GM18951 (cell line): ENCODE results near the gene ENTPD6.
A peak's percentile ranks its signal among the peaks of the same experiment; 100 is the strongest.
"Not testable (repeated sequence)": the region's sequence is repeated elsewhere in the genome, so short reads cannot be mapped to it uniquely, and the experiment has no call there.

Source experiments
- POLR2A ChIP-seq: IDR thresholded peaks from 4 replicates; pipeline ENCODE4 v1.6.1; 2011; ENCODE audit warnings: mild to moderate bottlenecking; ENCODE audit not compliant: insufficient read length, insufficient read depth; ENCODE audit errors: extremely low read depth
- in situ Hi-C: fragments of 300-500 bp; cut with MboI; formaldehyde crosslinking; loops from one replicate; pipeline ENCODE4 v1.12.0; 2022; ENCODE audit warnings: low sequenced_read_pairs, mixed read lengths, inconsistent platforms; ENCODE audit not compliant: unreplicated experiment

Gene ENTPD6

DNA sequence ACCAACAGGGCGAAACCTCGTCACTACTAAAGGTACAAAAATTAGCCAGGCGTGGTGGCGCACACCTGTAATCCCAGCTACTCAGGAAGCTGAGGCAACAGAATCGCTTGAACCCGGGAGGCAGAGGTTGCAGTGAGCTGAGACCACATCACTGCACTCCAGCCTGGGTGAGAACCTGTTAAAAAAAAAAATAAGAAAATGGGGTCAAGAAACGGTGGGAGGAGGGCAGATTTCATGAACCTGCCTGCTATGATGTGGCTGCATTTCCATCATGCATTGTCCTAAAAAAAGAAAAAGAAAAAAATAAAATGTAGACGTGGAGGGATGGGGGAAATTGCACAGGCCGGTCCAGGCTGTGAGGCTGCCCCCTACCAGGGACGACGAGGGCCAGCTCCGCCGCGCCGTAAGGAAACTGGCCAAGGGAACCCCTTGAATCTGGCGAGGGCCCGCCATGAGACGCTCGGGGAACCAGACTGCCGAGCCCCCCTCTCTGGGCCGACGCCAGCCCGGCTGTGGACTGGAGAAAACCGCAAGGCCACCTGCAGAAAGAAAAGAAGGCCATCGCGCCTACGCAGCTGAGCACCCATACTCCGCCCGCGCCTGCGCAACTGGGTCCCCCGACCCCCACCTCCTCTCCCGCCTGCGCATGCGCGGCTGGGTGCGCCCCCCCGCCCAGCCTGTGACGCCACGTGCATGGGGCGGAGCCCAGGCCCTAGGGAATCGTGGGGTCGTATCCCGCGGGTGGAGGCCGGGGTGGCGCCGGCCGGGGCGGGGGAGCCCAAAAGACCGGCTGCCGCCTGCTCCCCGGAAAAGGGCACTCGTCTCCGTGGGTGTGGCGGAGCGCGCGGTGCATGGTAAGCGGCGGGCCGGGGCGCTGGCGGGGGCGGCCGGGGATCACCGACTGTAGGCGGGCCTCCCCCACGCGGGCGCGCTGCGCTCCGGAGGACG lies at the start of gene ENTPD6:
Gene ENTPD6 (plus strand): TSS at position 699 of the 948 bp plus-strand sequence. CDS start 10,825 bp downstream, outside the sequence.
- TF ChIP-seq POLR2A = peak; percentile 78
- in situ Hi-C loops = loop anchor here (25.0 kb wide), 1 partner anchor 208 kb away; the partner anchor contains the start of gene APMAP

DNA sequence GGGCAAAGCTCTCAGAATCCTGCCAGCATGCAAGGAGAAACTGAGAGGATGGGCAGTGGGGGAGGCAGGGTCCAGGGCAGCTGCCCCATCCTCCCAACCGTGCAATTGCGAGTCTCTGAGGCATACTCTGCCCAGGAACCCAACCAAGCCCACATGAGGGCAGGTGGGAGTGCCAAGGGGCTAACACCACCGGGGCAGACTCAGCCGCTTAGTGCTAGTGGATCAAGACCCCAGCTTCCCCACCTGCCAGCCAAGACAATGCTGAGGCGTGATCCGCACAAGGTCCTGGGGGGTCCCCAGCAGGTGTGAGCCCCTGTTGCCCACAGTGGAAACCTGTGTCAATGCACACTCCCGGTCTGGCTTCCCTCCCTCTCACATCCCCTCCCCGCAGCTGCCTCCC lies 48.5 kb upstream of the ENTPD6 start:
- no peak for TF ChIP-seq POLR2A
- in situ Hi-C loops = no loop called here

DNA sequence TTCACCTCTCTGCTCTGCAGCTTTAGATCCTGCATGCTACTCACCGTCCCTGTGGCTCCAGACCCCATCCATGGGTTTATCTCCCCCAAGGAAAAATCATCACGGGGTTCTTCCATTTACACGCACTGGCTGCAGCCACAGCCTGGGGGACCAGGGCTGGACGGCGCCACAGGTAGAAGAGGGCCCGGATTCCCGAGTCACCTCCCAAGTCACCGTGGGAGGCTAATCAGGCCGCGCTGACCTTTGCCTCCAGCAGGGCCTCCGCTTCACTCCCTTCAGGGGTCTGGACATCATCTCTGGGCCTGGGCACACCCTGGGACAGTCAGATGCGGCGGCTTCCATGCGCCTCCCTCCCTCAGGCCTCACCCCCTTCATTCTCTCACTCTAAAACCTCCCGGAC lies 47.8 kb upstream of the ENTPD6 start:
- no peak for TF ChIP-seq POLR2A
- in situ Hi-C loops = no loop called here

DNA sequence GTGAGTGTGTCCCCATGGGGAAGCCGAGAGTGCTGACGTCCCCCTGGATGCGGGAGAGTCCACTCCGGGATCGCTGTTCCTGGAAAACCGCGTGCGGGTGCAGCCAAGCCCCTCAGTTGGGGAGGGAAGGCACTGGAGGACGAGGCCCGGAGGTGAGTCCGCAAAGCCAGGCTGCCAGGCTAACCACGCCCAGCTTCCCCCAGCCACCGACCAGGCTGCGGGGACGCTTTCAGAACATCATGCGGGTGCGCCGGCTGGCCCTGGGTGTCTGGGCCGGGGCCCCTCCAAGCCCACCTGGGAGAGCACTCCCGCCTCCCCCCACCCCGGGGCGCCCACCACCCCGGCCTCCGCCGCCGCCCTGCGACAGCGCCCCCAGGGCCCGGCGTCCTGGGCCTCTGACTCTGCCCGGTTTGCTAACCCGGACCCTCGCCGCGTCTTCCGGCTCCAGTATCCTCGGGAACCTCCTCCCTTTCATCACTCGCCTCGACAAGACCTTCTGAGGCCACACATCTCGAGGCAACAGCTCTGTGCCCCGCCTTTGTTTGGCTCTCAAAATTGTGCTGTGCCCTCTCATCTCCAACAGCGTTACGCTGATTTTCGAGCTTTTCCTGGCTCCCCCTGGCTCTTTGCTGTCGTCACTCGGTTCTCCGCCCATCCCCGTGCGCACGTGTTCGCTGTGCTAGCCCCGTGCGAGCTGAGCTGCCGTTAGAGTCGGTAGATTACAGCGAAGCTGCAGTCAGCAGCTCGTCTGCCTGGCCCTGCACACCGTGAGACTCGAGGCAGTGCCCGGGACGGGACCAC lies 47.1 kb upstream of the ENTPD6 start:
- no peak for TF ChIP-seq POLR2A
- in situ Hi-C loops = no loop called here

DNA sequence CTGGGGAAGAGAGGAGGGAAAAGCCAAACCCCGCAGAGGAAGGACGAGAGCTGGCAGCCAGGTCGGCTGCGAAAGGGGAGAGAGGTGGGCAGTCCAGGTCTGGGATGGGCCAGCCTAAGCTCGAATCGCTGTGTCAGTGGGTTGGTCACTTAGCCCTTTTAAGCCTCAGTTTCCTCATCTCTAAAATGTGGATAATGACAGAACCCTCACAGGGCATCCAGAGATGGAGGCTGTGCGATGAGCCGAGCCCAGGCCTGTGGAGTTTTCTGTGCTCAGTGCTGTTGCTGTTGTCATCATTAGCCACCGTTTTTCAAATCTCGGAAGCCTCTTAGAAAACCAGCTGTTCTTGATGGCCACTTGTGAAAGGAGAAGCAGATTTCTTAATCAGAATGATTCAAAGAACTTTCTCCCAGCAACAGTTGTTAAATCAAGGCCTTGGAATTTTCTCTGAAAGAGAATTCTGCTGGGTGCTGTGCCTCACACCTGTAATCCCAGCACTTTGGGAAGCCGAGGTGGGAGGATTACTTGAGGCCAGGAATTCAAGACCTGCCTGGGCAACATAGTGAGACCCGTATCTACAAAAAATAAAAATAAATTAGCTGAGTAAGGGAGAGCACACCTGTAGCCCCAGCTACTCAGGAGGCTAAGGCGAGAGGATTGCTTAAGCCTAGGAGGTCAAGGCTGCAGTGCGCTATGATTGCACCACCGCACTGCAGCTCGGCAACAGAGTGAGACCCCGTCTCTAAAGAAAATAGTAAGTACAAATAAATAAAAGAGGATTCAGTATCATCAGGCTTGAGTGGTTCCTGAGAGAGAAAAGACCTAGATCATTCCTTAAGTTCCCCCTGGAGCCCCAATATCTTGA lies 46.3 kb upstream of the ENTPD6 start:
- in situ Hi-C loops = no loop called here

DNA sequence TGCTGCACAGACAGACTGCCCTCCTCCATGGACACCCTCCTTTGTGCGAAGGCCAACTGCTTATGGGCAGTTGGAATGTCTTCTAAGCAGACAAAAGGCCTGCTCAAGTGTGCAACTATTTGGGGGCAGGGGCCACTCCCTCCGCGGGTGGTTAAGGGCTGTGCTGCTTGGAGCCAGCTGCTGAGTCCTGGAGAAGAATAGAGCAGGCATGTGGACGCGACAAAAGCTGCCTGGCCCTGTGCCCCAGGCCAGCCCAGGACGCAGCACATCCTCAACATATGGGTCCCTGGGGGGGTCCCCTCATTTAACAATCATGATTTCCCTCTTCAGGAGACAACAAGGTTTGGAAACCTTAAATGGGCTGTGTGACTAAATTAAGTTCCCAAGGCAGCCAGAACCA lies 45.5 kb upstream of the ENTPD6 start:
- in situ Hi-C loops = no loop called here
- TF ChIP-seq POLR2A = no peak

More for the DNA sequence above, 46.3 kb upstream of the ENTPD6 start:
- TF ChIP-seq POLR2A = no peak

DNA sequence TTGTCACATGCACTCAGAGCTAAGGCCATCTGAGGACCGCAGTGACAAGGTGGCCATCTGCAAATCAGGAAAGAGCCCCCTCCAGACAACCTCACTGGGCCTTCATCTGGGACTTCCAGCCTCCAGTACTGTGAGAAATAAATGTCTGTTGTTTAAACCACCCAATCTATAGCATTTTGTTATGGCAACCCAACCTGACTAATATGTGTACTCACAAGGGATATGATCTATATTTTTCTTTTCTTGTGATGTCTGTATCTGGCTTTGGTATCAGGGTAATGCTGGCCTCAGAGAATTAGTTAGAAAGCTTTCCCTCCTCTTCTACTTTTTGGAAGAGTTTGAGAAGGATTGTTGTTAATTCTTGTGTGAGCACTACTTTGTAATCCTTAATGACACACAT lies 37.5 kb upstream of the ENTPD6 start:
- no peak for TF ChIP-seq POLR2A
- in situ Hi-C loops = no loop called here

DNA sequence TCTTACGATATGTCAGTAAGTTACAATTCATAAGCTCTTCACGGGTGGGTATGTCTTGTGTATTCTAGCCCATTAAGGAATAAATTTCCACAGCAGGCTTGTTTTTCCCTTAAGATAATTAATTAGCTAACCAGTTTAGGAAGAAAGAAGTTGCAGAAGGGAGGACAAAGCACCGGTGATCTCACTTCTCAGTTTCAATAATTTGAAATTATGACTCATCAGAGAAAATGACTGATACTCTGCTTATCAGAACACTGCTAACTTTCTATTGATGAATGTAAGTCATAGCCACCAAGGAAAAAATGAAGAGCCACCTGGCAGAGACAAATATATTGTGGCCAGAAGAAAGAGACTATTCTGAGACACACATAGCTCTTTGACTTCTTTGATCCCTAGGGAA lies 35.0 kb upstream of the ENTPD6 start:
- in situ Hi-C loops = no loop called here
- TF ChIP-seq POLR2A = no peak

DNA sequence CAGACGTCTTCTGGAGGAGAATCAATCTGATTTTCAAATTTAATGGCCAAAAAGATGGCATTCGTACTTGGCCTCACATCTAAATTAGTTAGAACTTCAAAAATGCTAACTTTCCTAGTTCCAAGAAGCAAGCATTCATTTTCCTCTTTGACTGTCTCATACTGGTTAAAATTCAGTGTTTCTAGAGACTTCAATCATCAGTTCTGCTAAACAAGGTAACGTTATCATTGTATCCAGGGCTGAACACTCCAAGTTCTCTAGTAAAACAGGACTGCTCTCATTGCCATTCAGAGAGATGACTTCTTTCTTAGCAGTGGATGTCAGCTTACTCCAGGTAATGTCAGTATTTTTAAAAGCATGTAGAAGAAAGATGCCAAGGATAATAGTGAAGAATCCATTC lies 34.6 kb upstream of the ENTPD6 start:
- no peak for TF ChIP-seq POLR2A
- in situ Hi-C loops = no loop called here

DNA sequence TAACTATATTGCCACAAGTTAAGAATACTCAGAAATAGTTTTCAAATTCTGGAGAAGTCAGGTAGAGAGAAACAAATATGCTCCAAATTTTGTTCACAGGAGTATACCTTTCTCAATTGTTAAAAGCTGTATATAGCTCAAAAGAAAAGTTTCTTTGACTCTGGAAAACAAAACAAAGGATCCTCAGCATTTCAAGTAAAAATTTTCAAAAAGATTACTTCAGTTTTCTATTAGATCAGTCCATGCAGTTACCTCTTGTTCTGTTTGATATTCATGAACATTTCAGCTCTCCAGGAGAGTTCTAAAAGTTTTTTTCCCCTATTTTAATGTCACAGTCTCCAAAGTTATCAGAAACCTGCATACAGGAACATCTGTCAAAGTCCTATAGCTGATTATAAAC lies 30.4 kb upstream of the ENTPD6 start:
- TF ChIP-seq POLR2A = no peak
- in situ Hi-C loops = no loop called here

DNA sequence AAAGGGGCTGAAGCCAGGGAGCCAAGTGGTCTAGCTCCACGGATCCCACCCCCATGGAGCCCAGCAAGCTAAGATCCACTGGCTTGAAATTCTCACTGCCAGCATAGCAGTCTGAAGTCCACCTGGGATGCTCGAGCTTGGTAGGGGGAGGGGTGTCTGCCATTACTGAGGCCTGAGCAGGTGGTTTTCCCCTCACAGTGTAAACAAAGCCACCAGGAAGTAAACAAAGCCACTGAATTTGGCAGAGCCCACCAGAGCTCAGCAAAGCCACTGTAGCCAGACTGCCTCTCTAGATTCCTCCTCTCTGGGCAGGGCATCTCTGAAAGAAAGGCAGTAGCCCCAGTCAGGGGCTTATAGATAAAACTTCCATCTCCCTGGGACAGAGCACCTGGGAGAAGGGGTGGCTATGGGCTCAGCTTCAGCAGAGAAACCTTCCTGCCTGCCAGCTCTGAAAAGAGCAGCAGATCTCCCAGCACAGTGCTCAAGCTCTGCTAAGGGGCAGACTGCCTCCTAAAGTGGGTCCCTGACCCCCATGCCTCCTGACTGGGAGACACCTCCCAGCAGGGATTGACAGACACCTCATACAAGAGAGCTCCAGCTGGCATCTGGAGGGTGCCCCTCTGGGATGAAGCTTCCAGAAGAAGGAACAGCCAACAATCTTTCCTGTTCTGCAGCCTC lies 29.3 kb upstream of the ENTPD6 start:
- in situ Hi-C loops = not testable (repeated sequence)

DNA sequence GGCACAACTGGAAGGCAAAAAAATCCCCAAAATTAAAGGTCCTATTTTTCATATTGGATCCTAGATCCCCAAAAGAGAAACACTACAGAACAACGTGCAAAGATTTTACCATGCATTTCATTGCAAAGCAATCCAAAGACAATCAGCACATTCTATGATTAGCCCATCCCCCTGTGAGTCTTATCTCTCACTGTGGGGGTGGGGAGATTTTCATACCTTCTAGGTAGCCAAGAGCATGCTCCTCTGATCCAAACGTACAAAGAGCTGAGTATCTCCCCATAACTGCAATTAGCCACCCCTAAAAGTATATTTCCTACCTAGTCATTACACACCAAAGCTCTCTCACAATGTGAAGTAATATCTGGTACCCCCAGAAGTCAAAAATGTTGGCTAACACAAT lies 22.2 kb upstream of the ENTPD6 start:
- TF ChIP-seq POLR2A = no peak
- in situ Hi-C loops = no loop called here
